KMS-11 (cell line): Measurements from ENCODE around the gene FBXO5.

Source experiments
- H2AFZ ChIP-seq: fragments of 200-600 bp; sonication (generic); 2 replicates; pipeline ENCODE4 v1.6.1; 2016; ENCODE audit warnings: antibody characterized with exemption, mixed run types, low read depth
- H3K27ac ChIP-seq: fragments of 200-600 bp; sonication (generic); 2 replicates; pipeline ENCODE4 v1.6.1; 2016; ENCODE audit warnings: mild to moderate bottlenecking, mixed run types
- H3K27me3 ChIP-seq: fragments of 200-600 bp; sonication (generic); 2 replicates; pipeline ENCODE4 v1.6.1; 2017; ENCODE audit warnings: mild to moderate bottlenecking, low read depth, mixed run types, moderate library complexity; ENCODE audit not compliant: insufficient read depth
- H3K36me3 ChIP-seq: fragments of 200-600 bp; sonication (generic); 2 replicates; pipeline ENCODE4 v1.6.1; 2017; ENCODE audit warnings: mild to moderate bottlenecking, mixed run types; ENCODE audit not compliant: insufficient read depth
- H3K4me1 ChIP-seq: fragments of 200-600 bp; sonication (generic); 2 replicates; pipeline ENCODE4 v1.6.1; 2016; ENCODE audit warnings: mild to moderate bottlenecking, low read depth, mixed run types; ENCODE audit not compliant: poor library complexity, severe bottlenecking
- H3K4me2 ChIP-seq: fragments of 200-600 bp; sonication (generic); 2 replicates; pipeline ENCODE4 v1.7.0; 2016; ENCODE audit warnings: mild to moderate bottlenecking, mixed run types
- H3K4me3 ChIP-seq: fragments of 200-600 bp; sonication (generic); IDR thresholded peaks from 2 replicates; pipeline ENCODE4 v1.6.1; 2017; ENCODE audit warnings: low read depth, low read length, mixed read lengths; ENCODE audit not compliant: insufficient read depth
- H3K79me2 ChIP-seq: fragments of 200-600 bp; sonication (generic); 2 replicates; pipeline ENCODE4 v1.6.1; 2016; ENCODE audit warnings: low read depth, mixed run types; ENCODE audit not compliant: insufficient read depth
- H3K9ac ChIP-seq: fragments of 200-600 bp; sonication (generic); 2 replicates; pipeline ENCODE4 v1.6.1; 2016; ENCODE audit warnings: mild to moderate bottlenecking, mixed run types
- H4K20me1 ChIP-seq: fragments of 200-600 bp; sonication (generic); 2 replicates; pipeline ENCODE4 v1.6.1; 2016; ENCODE audit warnings: mild to moderate bottlenecking, mixed run types; ENCODE audit not compliant: insufficient read depth
- CTCF ChIP-seq: fragments of 200-600 bp; sonication (generic); conservative IDR thresholded peaks from 2 replicates; pipeline ENCODE4 v1.6.1; 2017; ENCODE audit warnings: low read depth, mild to moderate bottlenecking, antibody characterized with exemption, low read length, moderate library complexity, mixed read lengths

The FBXO5 gene

GRCh38 chr6:152982904-152983636 lies at the start of gene FBXO5:
TSS of gene FBXO5 (minus strand) at chr6:152983041. CDS start at chr6:152982959, 82 bp downstream.
- peaks cover 5% of the 10 kb centered on the region for H3K36me3 ChIP-seq

GRCh38 chr6:153032255-153032882 lies 49.5 kb upstream of the FBXO5 start:
- TF ChIP-seq CTCF: peak; percentile 64
- no peak overlapping the region for H3K9ac ChIP-seq
- H3K4me2 ChIP-seq: no peak overlapping the region
- H3K27ac ChIP-seq: no peak overlapping the region
- H4K20me1 ChIP-seq: no peaks in the 10 kb centered on the region
- H3K4me3 ChIP-seq: no peak overlapping the region
- no peaks in the 10 kb centered on the region for H3K4me1 ChIP-seq
- no peak overlapping the region for H2AFZ ChIP-seq
- H3K27me3 ChIP-seq: no peaks in the 10 kb centered on the region
- H3K36me3 ChIP-seq: no peaks in the 10 kb centered on the region
- H3K79me2 ChIP-seq: no peaks in the 10 kb centered on the region

More at GRCh38 chr6:152982904-152983636, at the start of gene FBXO5:
- H3K79me2 ChIP-seq: peaks cover 81% of the 10 kb centered on the region
- H3K4me1 ChIP-seq: peaks cover 51% of the 10 kb centered on the region
- peak within 1 kb of the TSS; percentile 84 for H3K4me2 ChIP-seq
- peaks cover 24% of the 10 kb centered on the region for H4K20me1 ChIP-seq
- no peak within 1 kb of the TSS for H3K4me3 ChIP-seq
- peak within 1 kb of the TSS; percentile 87 for H3K9ac ChIP-seq
- no peak for TF ChIP-seq CTCF
- peak within 1 kb of the TSS; percentile 43 for H2AFZ ChIP-seq
- peak within 1 kb of the TSS; percentile 84 for H3K27ac ChIP-seq
- H3K27me3 ChIP-seq: no peaks in the 10 kb centered on the region

GRCh38 chr6:153031335-153031955 lies 48.6 kb upstream of the FBXO5 start:
- Histone ChIP-seq H3K27ac (no peak overlapping the region), H3K27me3 (no peaks in the 10 kb centered on the region), H3K4me2 (no peak overlapping the region), H3K9ac (no peak overlapping the region), H4K20me1 (no peaks in the 10 kb centered on the region), H3K4me1 (no peaks in the 10 kb centered on the region), H2AFZ (no peak overlapping the region), H3K79me2 (no peaks in the 10 kb centered on the region), H3K36me3 (no peaks in the 10 kb centered on the region), H3K4me3 (no peak overlapping the region)
- no peak for TF ChIP-seq CTCF

- Histone ChIP-seq H3K4me2 (no peak overlapping the region), H2AFZ (no peak overlapping the region), H3K4me1 (peaks cover 5% of the 10 kb centered on the region), H3K27me3 (no peaks in the 10 kb centered on the region), H3K9ac (no peak overlapping the region), H3K36me3 (no peaks in the 10 kb centered on the region), H4K20me1 (no peaks in the 10 kb centered on the region), H3K79me2 (no peaks in the 10 kb centered on the region), H3K4me3 (no peak overlapping the region), H3K27ac (no peak overlapping the region)
- TF ChIP-seq CTCF: no peak
Measured at GRCh38 chr6:153028963-153029362, 46.1 kb upstream of the FBXO5 start.
